IgD-negative memory B cell (primary cell): ENCODE measurements around the gene EYA2. TPM values are rescaled to one million over a fixed set of nuclear protein-coding genes. Genes with fewer than 3 reads are reported as not detected.

Experiments used
- H3K27ac Mint-ChIP-seq, 3 donors: one replicate each; pipeline ENCODE4 v1.8.0; 2020 to 2022; ENCODE audit warnings: mild to moderate bottlenecking in 3 of 3, mixed read lengths in 3 of 3, moderate library complexity in 1 of 3
- H3K27me3 Mint-ChIP-seq: one replicate; pipeline ENCODE4 v1.8.0; 2021; ENCODE audit warnings: mixed read lengths
- H3K36me3 Mint-ChIP-seq: one replicate; pipeline ENCODE4 v1.8.0; 2020; ENCODE audit warnings: mild to moderate bottlenecking, mixed read lengths
- H3K4me1 Mint-ChIP-seq, 3 donors: one replicate each; pipeline ENCODE4 v1.8.0; 2020 to 2022; ENCODE audit warnings: mixed read lengths in 3 of 3, mild to moderate bottlenecking in 1 of 3
- H3K4me3 Mint-ChIP-seq, 4 donors: one replicate each; pipeline ENCODE4 v1.8.0; 2020 to 2022; ENCODE audit warnings: mild to moderate bottlenecking in 4 of 4, mixed read lengths in 4 of 4, moderate library complexity in 3 of 4
- H3K9me3 Mint-ChIP-seq, 3 donors: one replicate each; pipeline ENCODE4 v1.8.0; 2020 to 2021; ENCODE audit warnings: mixed read lengths in 3 of 3, mild to moderate bottlenecking in 1 of 3
- polyA plus RNA-seq: library from polyadenylated mRNA; unstranded; fragments of 300-500 nt; fragmentation: Illumina TruSeq; gene quantifications from one replicate; pipeline ENCODE4 v1.2.3, GENCODE V29; 2021

EYA2 gene
- polyA plus RNA-seq, 1 donor from 2014 or later, result 0.11 TPM

GRCh38 chr20:46984405-46984804, 89.8 kb downstream of the EYA2 start:
- Mint-ChIP-seq H3K9me3 (peaks cover 2 to 23% (median 7%) of the 10 kb centered on the region in 3 donors), H3K27me3 (peaks cover 10% of the 10 kb centered on the region), H3K27ac (no peak overlapping the region), H3K4me3 (no peak overlapping the region), H3K36me3 (no peaks in the 10 kb centered on the region), H3K4me1 (peaks cover 0 to 4% (median 4%) of the 10 kb centered on the region in 3 donors)

GRCh38 chr20:46985250-46985649, 90.6 kb downstream of the EYA2 start:
- peaks cover 2 to 23% (median 7%) of the 10 kb centered on the region in 3 donors for H3K9me3 Mint-ChIP-seq
- H3K27me3 Mint-ChIP-seq, result peaks cover 11% of the 10 kb centered on the region
- H3K4me3 Mint-ChIP-seq, result no peak overlapping the region
- H3K27ac Mint-ChIP-seq, result no peak overlapping the region
- no peaks in the 10 kb centered on the region for H3K36me3 Mint-ChIP-seq
- peaks cover 0 to 2% (median 0%) of the 10 kb centered on the region in 3 donors for H3K4me1 Mint-ChIP-seq

GRCh38 chr20:46985671-46986070, 91.0 kb downstream of the EYA2 start:
- Mint-ChIP-seq H3K9me3 (peaks cover 2 to 21% (median 7%) of the 10 kb centered on the region in 3 donors), H3K36me3 (no peaks in the 10 kb centered on the region), H3K4me3 (no peak overlapping the region), H3K27ac (no peak overlapping the region), H3K27me3 (peaks cover 14% of the 10 kb centered on the region), H3K4me1 (peaks cover 0 to 2% (median 0%) of the 10 kb centered on the region in 3 donors)

- peaks cover 0 to 2% (median 2%) of the 10 kb centered on the region in 3 donors for H3K4me1 Mint-ChIP-seq
- peaks cover 2 to 15% (median 7%) of the 10 kb centered on the region in 3 donors for H3K9me3 Mint-ChIP-seq
- no peak overlapping the region for H3K4me3 Mint-ChIP-seq
- H3K36me3 Mint-ChIP-seq, result no peaks in the 10 kb centered on the region
- peaks cover 16% of the 10 kb centered on the region for H3K27me3 Mint-ChIP-seq
- no peak overlapping the region for H3K27ac Mint-ChIP-seq
These were observed 92.4 kb downstream of the EYA2 start for GRCh38 chr20:46987001-46987400.

GRCh38 chr20:46990017-46990595, 95.5 kb downstream of the EYA2 start:
- Mint-ChIP-seq H3K4me1 (peaks cover 7 to 14% (median 11%) of the 10 kb centered on the region in 3 donors), H3K27ac (no peak overlapping the region), H3K36me3 (no peaks in the 10 kb centered on the region)

GRCh38 chr20:46990596-46991104, 96.0 kb downstream of the EYA2 start:
- no peak overlapping the region for H3K4me3 Mint-ChIP-seq

More at GRCh38 chr20:46990017-46990595, 95.5 kb downstream of the EYA2 start:
- no peaks in the 10 kb centered on the region for H3K9me3 Mint-ChIP-seq
- H3K27me3 Mint-ChIP-seq, result peaks cover 14% of the 10 kb centered on the region
- H3K4me3 Mint-ChIP-seq, result peak overlapping the region in 1 of 4 donors; percentile 27

GRCh38 chr20:46991168-46991567, 96.5 kb downstream of the EYA2 start:
- H3K27me3 Mint-ChIP-seq, result peaks cover 14% of the 10 kb centered on the region
- H3K27ac Mint-ChIP-seq, result no peak overlapping the region
- peaks cover 7 to 14% (median 11%) of the 10 kb centered on the region in 3 donors for H3K4me1 Mint-ChIP-seq

More at GRCh38 chr20:46990596-46991104, 96.0 kb downstream of the EYA2 start:
- no peak overlapping the region for H3K27ac Mint-ChIP-seq
- H3K9me3 Mint-ChIP-seq, result no peaks in the 10 kb centered on the region
- no peaks in the 10 kb centered on the region for H3K36me3 Mint-ChIP-seq
- H3K27me3 Mint-ChIP-seq, result peaks cover 14% of the 10 kb centered on the region
- peaks cover 7 to 14% (median 10%) of the 10 kb centered on the region in 3 donors for H3K4me1 Mint-ChIP-seq

GRCh38 chr20:46991880-46992639, 97.4 kb downstream of the EYA2 start:
- H3K4me1 Mint-ChIP-seq, result peaks cover 7 to 14% (median 11%) of the 10 kb centered on the region in 3 donors
- H3K27ac Mint-ChIP-seq, result no peak overlapping the region
- no peaks in the 10 kb centered on the region for H3K36me3 Mint-ChIP-seq
- no peaks in the 10 kb centered on the region for H3K9me3 Mint-ChIP-seq
- no peak overlapping the region for H3K4me3 Mint-ChIP-seq
- H3K27me3 Mint-ChIP-seq, result peaks cover 14% of the 10 kb centered on the region

More at GRCh38 chr20:46991168-46991567, 96.5 kb downstream of the EYA2 start:
- H3K9me3 Mint-ChIP-seq, result no peaks in the 10 kb centered on the region
- no peaks in the 10 kb centered on the region for H3K36me3 Mint-ChIP-seq
- no peak overlapping the region for H3K4me3 Mint-ChIP-seq

- Mint-ChIP-seq H3K9me3 (no peaks in the 10 kb centered on the region), H3K4me3 (no peak overlapping the region), H3K36me3 (no peaks in the 10 kb centered on the region), H3K27me3 (peaks cover 14% of the 10 kb centered on the region), H3K4me1 (peaks cover 7 to 14% (median 11%) of the 10 kb centered on the region in 3 donors), H3K27ac (no peak overlapping the region)
These were observed 98.0 kb downstream of the EYA2 start for GRCh38 chr20:46992640-46993035.

GRCh38 chr20:46993465-46994095, 98.9 kb downstream of the EYA2 start:
- Mint-ChIP-seq H3K27me3 (peaks cover 14% of the 10 kb centered on the region), H3K4me1 (peaks cover 7 to 14% (median 11%) of the 10 kb centered on the region in 3 donors), H3K4me3 (peak overlapping the region in 1 of 4 donors; percentile 51), H3K27ac (peak overlapping the region in 1 of 3 donors; percentile 9), H3K9me3 (no peaks in the 10 kb centered on the region), H3K36me3 (no peaks in the 10 kb centered on the region)

GRCh38 chr20:46994341-46994740, 99.7 kb downstream of the EYA2 start:
- H3K27me3 Mint-ChIP-seq, result peaks cover 13% of the 10 kb centered on the region
- H3K27ac Mint-ChIP-seq, result peak overlapping the region in 2 of 3 donors; percentile 74 to 87
- no peaks in the 10 kb centered on the region for H3K9me3 Mint-ChIP-seq
- H3K4me3 Mint-ChIP-seq, result peak overlapping the region in 3 of 4 donors; percentile 83 to 95 (median 95)
- no peaks in the 10 kb centered on the region for H3K36me3 Mint-ChIP-seq
- H3K4me1 Mint-ChIP-seq, result peaks cover 7 to 14% (median 11%) of the 10 kb centered on the region in 3 donors

GRCh38 chr20:46995561-46996142, 101.0 kb downstream of the EYA2 start:
- no peaks in the 10 kb centered on the region for H3K36me3 Mint-ChIP-seq
- peaks cover 8% of the 10 kb centered on the region for H3K27me3 Mint-ChIP-seq
- peaks cover 7 to 14% (median 11%) of the 10 kb centered on the region in 3 donors for H3K4me1 Mint-ChIP-seq
- no peak overlapping the region for H3K4me3 Mint-ChIP-seq
- H3K27ac Mint-ChIP-seq, result no peak overlapping the region
- no peaks in the 10 kb centered on the region for H3K9me3 Mint-ChIP-seq

- H3K4me1 Mint-ChIP-seq, result peaks cover 7 to 11% (median 11%) of the 10 kb centered on the region in 3 donors
- H3K36me3 Mint-ChIP-seq, result peaks cover 2% of the 10 kb centered on the region
- H3K4me3 Mint-ChIP-seq, result peak overlapping the region in 2 of 4 donors; percentile 27 to 33
- H3K27ac Mint-ChIP-seq, result no peak overlapping the region
- H3K27me3 Mint-ChIP-seq, result peaks cover 3% of the 10 kb centered on the region
- no peaks in the 10 kb centered on the region for H3K9me3 Mint-ChIP-seq
These were observed 102.5 kb downstream of the EYA2 start for GRCh38 chr20:46997187-46997586.

GRCh38 chr20:46998477-46999240, 104.0 kb downstream of the EYA2 start:
- Mint-ChIP-seq H3K27ac (no peak overlapping the region), H3K9me3 (no peaks in the 10 kb centered on the region), H3K4me3 (no peak overlapping the region), H3K4me1 (peaks cover 7 to 9% (median 7%) of the 10 kb centered on the region in 3 donors), H3K36me3 (peaks cover 8% of the 10 kb centered on the region), H3K27me3 (peaks cover 4% of the 10 kb centered on the region)
